HFFc6 (cell line): Measurements from ENCODE around the gene POC1A. TPM values are rescaled to one million over a fixed set of nuclear protein-coding genes. Genes with fewer than 3 reads are reported as not detected.

Source experiments
- DNase-seq: peaks from one replicate; pipeline ENCODE4 v3.0.0-alpha.2; 2018
- H3K27ac Mint-ChIP-seq: 2 replicates; pipeline ENCODE4 v1.8.0; 2020; ENCODE audit warnings: mild to moderate bottlenecking, mixed read lengths
- H3K27me3 Mint-ChIP-seq: 2 replicates; pipeline ENCODE4 v1.8.0; 2021; ENCODE audit warnings: mild to moderate bottlenecking, moderate library complexity, mixed read lengths; ENCODE audit not compliant: insufficient read depth
- H3K36me3 Mint-ChIP-seq: 2 replicates; pipeline ENCODE4 v1.8.0; 2021; ENCODE audit warnings: low read depth, mixed read lengths
- H3K4me1 Mint-ChIP-seq: 2 replicates; pipeline ENCODE4 v1.8.0; 2020; ENCODE audit warnings: low read depth, mixed read lengths
- H3K4me3 Mint-ChIP-seq: 2 replicates; pipeline ENCODE4 v1.8.0; 2020; ENCODE audit warnings: mild to moderate bottlenecking, moderate library complexity, mixed read lengths
- H3K9me3 Mint-ChIP-seq: 2 replicates; pipeline ENCODE4 v1.8.0; 2020; ENCODE audit warnings: mild to moderate bottlenecking, mixed read lengths
- CTCF ChIP-seq: fragments of 200-600 bp; sonication (generic); IDR thresholded peaks from 2 replicates; pipeline ENCODE4 v1.5.0; 2021; ENCODE audit warnings: antibody characterized with exemption, mild to moderate bottlenecking
- total RNA-seq, 6 experiments: library from RNA; stranded (reverse); fragmentation: NEBNext Ultra II Directional; extraction: Animal tissue kit (Norgen Biotek cat#: 25700); gene quantifications; 2 replicates in 1 of 6; 3 replicates in 5 of 6; pipeline ENCODE4 v1.2.3, GENCODE V29; 2021

POC1A gene
- total RNA-seq, 6 experiments from 2014 or later = 11.0 to 21.3 (median 20.5) TPM

DNA sequence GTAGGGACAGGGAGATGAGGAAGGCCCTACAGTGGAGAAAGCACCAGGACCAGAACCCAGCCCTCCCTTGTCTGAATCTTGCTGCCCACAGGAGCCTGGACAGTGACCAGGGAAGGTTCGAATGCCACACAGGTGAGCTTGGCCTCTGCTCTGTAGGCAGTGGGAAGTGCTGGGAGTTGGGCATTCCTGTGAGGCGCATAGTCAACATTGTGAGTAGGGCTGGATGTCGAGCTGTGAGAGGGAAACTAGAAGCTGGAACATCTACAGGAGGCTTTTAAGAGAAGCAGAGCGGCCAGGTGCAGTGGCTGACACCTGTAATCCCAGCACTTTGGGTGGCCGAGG, 23.4 kb upstream of the POC1A start:
- no peak for TF ChIP-seq CTCF
- DNase-seq = no peak

GRCh38 chr3:52176951-52177700, 22.9 kb upstream of the POC1A start:
- no peak overlapping the region for H3K27ac Mint-ChIP-seq
- H3K4me3 Mint-ChIP-seq = no peak overlapping the region
- H3K4me1 Mint-ChIP-seq = peaks cover 6% of the 10 kb centered on the region

More for the DNA sequence above, 23.4 kb upstream of the POC1A start:
- Mint-ChIP-seq H3K4me3 (no peak overlapping the region), H3K9me3 (no peaks in the 10 kb centered on the region), H3K4me1 (peaks cover 6% of the 10 kb centered on the region), H3K36me3 (no peaks in the 10 kb centered on the region), H3K27ac (no peak overlapping the region), H3K27me3 (peaks cover 19% of the 10 kb centered on the region)

GRCh38 chr3:52176180-52176752, 22.0 kb upstream of the POC1A start:
- peaks cover 13% of the 10 kb centered on the region for H3K4me1 Mint-ChIP-seq
- H3K27me3 Mint-ChIP-seq = peaks cover 17% of the 10 kb centered on the region
- H3K4me3 Mint-ChIP-seq = no peak overlapping the region
- H3K27ac Mint-ChIP-seq = no peak overlapping the region
- no peak for TF ChIP-seq CTCF
- H3K9me3 Mint-ChIP-seq = no peaks in the 10 kb centered on the region
- no peaks in the 10 kb centered on the region for H3K36me3 Mint-ChIP-seq
- no peak for DNase-seq

More at GRCh38 chr3:52176951-52177700, 22.9 kb upstream of the POC1A start:
- no peak for DNase-seq
- TF ChIP-seq CTCF = no peak
- no peaks in the 10 kb centered on the region for H3K36me3 Mint-ChIP-seq
- H3K27me3 Mint-ChIP-seq = peaks cover 17% of the 10 kb centered on the region
- H3K9me3 Mint-ChIP-seq = no peaks in the 10 kb centered on the region

- Mint-ChIP-seq H3K36me3 (no peaks in the 10 kb centered on the region), H3K27ac (no peak overlapping the region)
Measured at GRCh38 chr3:52175416-52176179, 21.4 kb upstream of the POC1A start.

DNA sequence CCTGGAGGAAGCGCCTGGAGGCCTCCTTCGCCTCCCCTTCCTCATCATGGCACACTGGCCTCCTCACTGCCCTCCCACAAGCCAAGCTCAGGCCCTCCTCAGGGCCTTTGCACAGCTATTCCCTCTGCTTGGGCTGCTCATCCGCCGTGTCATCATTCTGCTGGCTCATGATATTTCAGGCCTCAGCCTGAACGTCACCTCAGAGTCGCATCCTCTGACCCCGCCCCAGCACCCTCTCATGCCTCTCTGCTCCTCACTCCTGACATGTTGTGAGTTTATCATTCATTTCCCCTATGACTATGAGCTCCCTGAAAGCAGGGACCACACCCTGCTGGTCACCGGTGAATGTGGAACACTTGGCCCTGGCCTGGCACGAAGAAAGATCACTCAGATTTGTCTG, 20.7 kb upstream of the POC1A start:
- TF ChIP-seq CTCF = no peak
- H3K4me3 Mint-ChIP-seq = no peak overlapping the region
- H3K4me1 Mint-ChIP-seq = peaks cover 17% of the 10 kb centered on the region
- H3K36me3 Mint-ChIP-seq = no peaks in the 10 kb centered on the region
- H3K27me3 Mint-ChIP-seq = peaks cover 15% of the 10 kb centered on the region
- H3K27ac Mint-ChIP-seq = no peak overlapping the region
- DNase-seq = no peak
- no peaks in the 10 kb centered on the region for H3K9me3 Mint-ChIP-seq

More at GRCh38 chr3:52175416-52176179, 21.4 kb upstream of the POC1A start:
- DNase-seq = no peak
- no peak for TF ChIP-seq CTCF
- Mint-ChIP-seq H3K4me1 (peaks cover 17% of the 10 kb centered on the region), H3K9me3 (no peaks in the 10 kb centered on the region), H3K4me3 (no peak overlapping the region), H3K27me3 (peaks cover 17% of the 10 kb centered on the region)
